PC-9 (cell line): ENCODE measurements around the gene DVL1. TPM values are rescaled to one million over a fixed set of nuclear protein-coding genes. Genes with fewer than 3 reads are reported as not detected.

ENCODE experiments used
- BruUV-seq: library from RNA; stranded (reverse); fragments of 400-500 nt; replicated peaks from 2 replicates; lab custom pipeline; 2021; lab: Mats Ljungman, UMichigan
- CTCF ChIA-PET: fragments of 300-600 bp; sonication (Branson Sonifier 250); formaldehyde crosslinking; loops from one replicate; lab custom pipeline; 2022; ENCODE audit warnings: antibody characterized with exemption; lab: Charles Lee
- POLR2A ChIA-PET: fragments of 300-600 bp; sonication (Branson Sonifier 250); formaldehyde crosslinking; loops from one replicate; lab custom pipeline; 2022; ENCODE audit warnings: antibody characterized with exemption; ENCODE audit not compliant: unreplicated experiment; lab: Charles Lee
- DNase-seq, 2 experiments: peaks; one replicate each; pipeline versions ENCODE4 v3.0.0 to v3.0.0-alpha.2; 2015 to 2022; ENCODE audit warnings: mixed read lengths in 1 of 2
- H2AFZ ChIP-seq: fragments of 200-600 bp; sonication (generic); 2 replicates; pipeline ENCODE4 v1.8.1; 2017; ENCODE audit warnings: antibody characterized with exemption
- H3F3A ChIP-seq: fragments of 200-600 bp; sonication (generic); 2 replicates; pipeline ENCODE4 v1.8.1; 2017; ENCODE audit warnings: antibody characterized with exemption, mild to moderate bottlenecking, low read depth; ENCODE audit not compliant: insufficient read depth
- H3K27ac ChIP-seq: fragments of 200-600 bp; sonication (generic); 2 replicates; pipeline ENCODE4 v1.6.1; 2016; ENCODE audit warnings: mixed run types
- H3K27me3 ChIP-seq: fragments of 200-600 bp; sonication (generic); 2 replicates; pipeline ENCODE4 v1.6.1; 2016; ENCODE audit warnings: low read depth, mixed run types; ENCODE audit not compliant: insufficient read depth
- H3K36me3 ChIP-seq: fragments of 200-600 bp; sonication (generic); 2 replicates; pipeline ENCODE4 v1.6.1; 2016; ENCODE audit warnings: low read depth, mixed run types
- H3K4me1 ChIP-seq: fragments of 200-600 bp; sonication (generic); replicated peaks from 2 replicates; pipeline ENCODE4 v1.6.1; 2016; ENCODE audit warnings: mixed run types; ENCODE audit not compliant: insufficient read depth
- H3K4me2 ChIP-seq: fragments of 200-600 bp; sonication (generic); 2 replicates; pipeline ENCODE4 v1.6.1; 2017; ENCODE audit warnings: mixed run types
- H3K4me3 ChIP-seq: fragments of 200-600 bp; sonication (generic); 2 replicates; pipeline ENCODE4 v1.6.1; 2016; ENCODE audit warnings: mixed run types
- H3K79me2 ChIP-seq: fragments of 200-600 bp; sonication (generic); 2 replicates; pipeline ENCODE4 v1.6.1; 2017; ENCODE audit warnings: low read depth, mixed run types
- H3K9me2 ChIP-seq: fragments of 200-600 bp; sonication (generic); 2 replicates; pipeline ENCODE4 v1.8.1; 2017; ENCODE audit warnings: mild to moderate bottlenecking; ENCODE audit not compliant: insufficient read depth
- H3K9me3 ChIP-seq: fragments of 200-600 bp; sonication (generic); 2 replicates; pipeline ENCODE4 v1.8.1; 2016; ENCODE audit warnings: low read depth; ENCODE audit not compliant: insufficient read depth
- H4K20me1 ChIP-seq: fragments of 200-600 bp; sonication (generic); 2 replicates; pipeline ENCODE4 v1.8.1; 2017; ENCODE audit not compliant: insufficient read depth
- EZH2 ChIP-seq: fragments of 200-600 bp; sonication (generic); IDR thresholded peaks from 2 replicates; pipeline ENCODE4 v1.8.0; 2017; ENCODE audit warnings: antibody characterized with exemption, low read depth
- intact Hi-C: fragments of 100-400 bp; cut with micrococcal nuclease; formaldehyde crosslinking; loops from one replicate; pipeline ENCODE4 v1.10.0; 2022; ENCODE audit not compliant: unreplicated experiment
- total RNA-seq: library from RNA; stranded (reverse); gene quantifications from 2 replicates; pipeline ENCODE4 v1.2.3, GENCODE V29; 2021
- TF ChIP-seq, protein P1 (sequence below): fragments of 200-600 bp; sonication (generic); conservative IDR thresholded peaks from 2 replicates; pipeline ENCODE4 v1.6.1; 2017; ENCODE audit warnings: mixed run types, antibody characterized with exemption, mild to moderate bottlenecking, moderate library complexity

Gene DVL1
- total RNA-seq, 1 experiment from 2014 or later = 95.8 TPM

DNA sequence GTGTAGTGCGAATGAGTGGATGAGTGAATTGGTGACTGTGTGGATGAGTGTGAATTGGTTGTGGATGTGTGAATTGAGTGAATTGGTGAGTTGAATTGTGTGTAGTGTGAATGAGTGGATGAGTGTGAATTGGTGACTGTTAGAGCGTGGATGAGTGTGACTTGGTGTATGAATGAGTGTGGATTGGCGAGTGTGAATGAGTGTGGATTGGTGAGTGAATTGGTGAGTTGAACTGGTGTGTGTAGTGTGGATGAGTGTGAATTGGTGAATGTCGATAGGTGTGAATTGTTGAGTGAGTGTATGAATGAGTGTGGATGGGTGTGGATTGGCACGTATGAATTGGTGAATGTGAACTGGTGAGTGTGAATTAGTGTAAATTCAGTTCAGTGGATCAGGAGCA is 18.1 kb upstream of the DVL1 start:
- Histone ChIP-seq H3K27ac (no peak overlapping the region), H3F3A (peaks cover 9% of the 10 kb centered on the region; the same call in 1 of the 2 replicates), H4K20me1 (no peaks in the 10 kb centered on the region), H3K36me3 (no peaks in the 10 kb centered on the region; the same call in 1 of the 2 replicates), H3K27me3 (no peaks in the 10 kb centered on the region), H3K9me2 (no peaks in the 10 kb centered on the region), H2AFZ (no peak overlapping the region), H3K4me1 (peaks cover 10% of the 10 kb centered on the region), H3K79me2 (no peaks in the 10 kb centered on the region), H3K9me3 (no peaks in the 10 kb centered on the region), H3K4me2 (no peak overlapping the region), H3K4me3 (no peak overlapping the region)
- POLR2A ChIA-PET = no interaction called here
- intact Hi-C loops = no loop called here
- CTCF ChIA-PET = no interaction called here
- BruUV-seq = no TSS peak
- TF ChIP-seq, protein P1, sequence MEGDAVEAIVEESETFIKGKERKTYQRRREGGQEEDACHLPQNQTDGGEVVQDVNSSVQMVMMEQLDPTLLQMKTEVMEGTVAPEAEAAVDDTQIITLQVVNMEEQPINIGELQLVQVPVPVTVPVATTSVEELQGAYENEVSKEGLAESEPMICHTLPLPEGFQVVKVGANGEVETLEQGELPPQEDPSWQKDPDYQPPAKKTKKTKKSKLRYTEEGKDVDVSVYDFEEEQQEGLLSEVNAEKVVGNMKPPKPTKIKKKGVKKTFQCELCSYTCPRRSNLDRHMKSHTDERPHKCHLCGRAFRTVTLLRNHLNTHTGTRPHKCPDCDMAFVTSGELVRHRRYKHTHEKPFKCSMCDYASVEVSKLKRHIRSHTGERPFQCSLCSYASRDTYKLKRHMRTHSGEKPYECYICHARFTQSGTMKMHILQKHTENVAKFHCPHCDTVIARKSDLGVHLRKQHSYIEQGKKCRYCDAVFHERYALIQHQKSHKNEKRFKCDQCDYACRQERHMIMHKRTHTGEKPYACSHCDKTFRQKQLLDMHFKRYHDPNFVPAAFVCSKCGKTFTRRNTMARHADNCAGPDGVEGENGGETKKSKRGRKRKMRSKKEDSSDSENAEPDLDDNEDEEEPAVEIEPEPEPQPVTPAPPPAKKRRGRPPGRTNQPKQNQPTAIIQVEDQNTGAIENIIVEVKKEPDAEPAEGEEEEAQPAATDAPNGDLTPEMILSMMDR = no peak
- no peak for TF ChIP-seq EZH2
- DNase-seq = peak in 1 of 2 experiments; percentile 10

DNA sequence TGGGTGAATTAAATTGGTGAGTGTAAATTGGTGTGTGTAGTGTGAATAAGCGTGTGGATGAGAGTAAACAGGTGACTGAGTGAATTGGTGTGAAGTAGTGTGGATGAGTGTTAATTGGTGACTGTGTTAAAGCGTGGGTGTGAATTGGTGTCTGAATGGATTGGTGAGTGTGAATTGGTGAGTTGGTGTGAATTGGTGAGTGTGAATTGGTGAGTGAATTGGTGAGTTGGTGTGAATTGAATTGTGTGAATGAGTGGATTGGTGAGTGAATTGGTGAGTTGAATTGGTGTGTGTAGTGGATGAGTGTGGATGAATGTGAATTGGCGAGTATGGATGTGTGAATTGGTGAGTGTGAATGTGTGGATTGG is 17.5 kb upstream of the DVL1 start:
- Histone ChIP-seq H3F3A (peaks cover 9% of the 10 kb centered on the region; the same call in 1 of the 2 replicates), H3K9me2 (no peaks in the 10 kb centered on the region), H3K4me3 (no peak overlapping the region), H4K20me1 (no peaks in the 10 kb centered on the region), H3K27me3 (no peaks in the 10 kb centered on the region), H3K36me3 (no peaks in the 10 kb centered on the region), H3K27ac (no peak overlapping the region), H3K79me2 (no peaks in the 10 kb centered on the region), H3K4me1 (peaks cover 10% of the 10 kb centered on the region), H2AFZ (no peak overlapping the region), H3K4me2 (no peak overlapping the region), H3K9me3 (no peaks in the 10 kb centered on the region)
- ChIA-PET POLR2A (no interaction called here), CTCF (no interaction called here)
- no TSS peak for BruUV-seq
- peak in 1 of 2 experiments; percentile 24 for DNase-seq
- intact Hi-C loops = no loop called here
- no peak for TF ChIP-seq EZH2
- TF ChIP-seq, protein P1 = no peak

DNA sequence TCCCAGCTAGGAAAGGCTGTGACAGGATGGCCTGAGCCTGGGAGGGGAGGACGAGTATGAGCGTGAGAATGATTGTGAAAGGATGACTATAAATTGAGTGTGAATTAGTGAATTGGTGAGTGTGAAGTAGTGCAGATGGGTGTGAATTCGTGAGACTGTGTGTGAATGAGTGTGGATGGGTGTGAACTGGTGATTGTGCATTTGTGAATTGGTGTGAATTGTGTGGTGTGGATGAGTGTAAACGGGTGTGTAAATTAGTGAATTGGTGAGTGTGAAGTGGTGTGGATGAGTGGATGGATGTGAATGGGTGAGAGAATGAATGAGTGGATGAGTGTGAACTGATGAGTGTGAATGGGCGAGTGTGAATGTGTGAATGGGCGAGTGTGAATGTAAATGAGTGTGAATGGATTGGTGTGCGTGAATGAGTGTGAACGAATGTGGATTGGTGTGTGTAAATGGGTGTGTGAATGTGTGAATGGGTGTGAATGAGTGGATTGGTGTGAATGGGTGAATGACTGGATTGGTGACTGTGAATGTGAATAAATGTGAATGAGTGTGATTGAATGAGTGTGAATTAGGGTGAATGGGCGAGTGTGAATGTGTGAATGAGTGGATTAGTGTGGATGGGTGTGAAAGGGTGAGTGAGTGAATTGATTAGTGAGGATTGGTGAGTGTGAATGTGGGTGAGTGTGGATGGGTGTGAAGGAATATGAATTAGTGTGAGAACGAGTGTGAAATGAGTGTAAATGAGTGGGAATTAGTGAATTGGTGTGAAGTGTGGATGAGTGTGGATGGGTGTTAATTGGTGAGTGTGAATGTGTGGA is 16.9 kb upstream of the DVL1 start:
- Histone ChIP-seq H3K4me3 (no peak overlapping the region), H3K4me1 (peaks cover 12% of the 10 kb centered on the region), H4K20me1 (no peaks in the 10 kb centered on the region), H3K79me2 (no peaks in the 10 kb centered on the region), H3K9me3 (no peaks in the 10 kb centered on the region), H3K36me3 (no peaks in the 10 kb centered on the region), H2AFZ (no peak overlapping the region), H3K27ac (no peak overlapping the region), H3K9me2 (no peaks in the 10 kb centered on the region), H3F3A (peaks cover 11% of the 10 kb centered on the region; the same call in 1 of the 2 replicates), H3K27me3 (no peaks in the 10 kb centered on the region), H3K4me2 (no peak overlapping the region)
- intact Hi-C loops = no loop called here
- CTCF ChIA-PET = no interaction called here
- no TSS peak for BruUV-seq
- POLR2A ChIA-PET = interaction anchor here (0.6 kb wide), 1 partner anchor 12 kb away, joined by 4 read pairs; no protein-coding TSS in a partner anchor
- TF ChIP-seq, protein P1 = no peak
- TF ChIP-seq EZH2 = no peak
- DNase-seq = peak in 1 of 2 experiments; percentile 6
